Nephron (organoid): ENCODE results near the gene GAS5.
"Not testable (repeated sequence)": the region's sequence is repeated elsewhere in the genome, so short reads cannot be mapped to it uniquely, and the experiment has no call there.

Experiments
- H3K27ac Mint-ChIP-seq, 3 experiments: 2 replicates each; pipeline ENCODE4 v1.8.0; 2020; ENCODE audit warnings: mixed read lengths in 3 of 3, mild to moderate bottlenecking in 2 of 3, moderate library complexity in 1 of 3
- H3K27me3 Mint-ChIP-seq: 2 replicates; pipeline ENCODE4 v1.8.0; 2021; ENCODE audit warnings: low read depth, mild to moderate bottlenecking, moderate library complexity, mixed read lengths
- H3K36me3 Mint-ChIP-seq: 2 replicates; pipeline ENCODE4 v1.8.0; 2020; ENCODE audit warnings: low read depth, mixed read lengths
- H3K4me1 Mint-ChIP-seq: 2 replicates; pipeline ENCODE4 v1.8.0; 2020; ENCODE audit warnings: mixed read lengths
- H3K4me3 Mint-ChIP-seq, 3 experiments: 2 replicates each; pipeline ENCODE4 v1.8.0; 2020; ENCODE audit warnings: mild to moderate bottlenecking in 3 of 3, mixed read lengths in 3 of 3, moderate library complexity in 2 of 3
- H3K9me3 Mint-ChIP-seq: 2 replicates; pipeline ENCODE4 v1.8.0; 2020; ENCODE audit warnings: mixed read lengths
- TF ChIP-seq, protein P1 (sequence below), 3 experiments: fragments of 200-600 bp; sonication (generic); IDR thresholded peaks; one replicate each; pipeline ENCODE4 v1.5.0; 2021; ENCODE audit warnings: antibody characterized with exemption in 3 of 3; ENCODE audit not compliant: unreplicated experiment in 3 of 3

Gene GAS5

DNA sequence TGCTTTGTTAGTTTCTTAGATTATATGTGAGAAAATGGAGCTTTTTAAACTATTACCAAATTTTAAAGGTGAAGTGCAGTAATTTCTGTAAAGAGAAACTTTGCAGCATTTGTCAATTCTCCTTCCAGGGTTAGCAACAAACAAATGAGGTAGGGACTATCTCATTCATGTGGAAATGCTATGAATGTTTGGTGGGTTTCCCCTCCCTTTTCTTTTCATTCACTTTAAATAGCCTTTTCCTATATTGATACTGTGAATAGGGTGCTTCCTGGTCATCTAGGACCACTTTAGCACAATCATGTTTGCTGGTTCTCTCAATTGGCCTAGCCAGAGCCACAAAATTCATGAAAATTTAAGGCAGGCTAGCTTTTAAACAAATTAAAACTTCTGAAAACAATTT is 21.0 kb upstream of the GAS5 start:
- H3K36me3 Mint-ChIP-seq = peaks cover 40% of the 10 kb centered on the region
- H3K27ac Mint-ChIP-seq = no peak overlapping the region

DNA sequence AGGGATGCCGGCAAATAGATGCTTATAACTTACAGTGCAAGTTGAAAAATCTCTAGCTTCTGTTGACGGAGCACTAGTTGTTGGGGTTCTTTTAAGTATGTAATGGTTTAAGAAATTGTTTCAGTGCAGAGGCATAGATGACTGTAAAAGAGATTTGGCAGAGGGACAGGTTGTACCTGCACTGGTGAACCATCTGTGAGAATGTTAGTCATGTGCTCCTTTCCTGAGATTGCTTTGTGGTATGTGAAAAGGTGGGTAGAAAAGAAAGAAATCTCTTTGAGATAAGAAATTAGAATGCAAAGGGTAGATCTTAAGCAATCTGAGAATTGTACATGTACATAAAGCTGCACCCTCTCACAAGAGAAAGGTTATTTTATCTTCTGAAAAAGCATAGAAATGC is 19.8 kb upstream of the GAS5 start:
- Mint-ChIP-seq H3K27me3 (no peaks in the 10 kb centered on the region), H3K9me3 (no peaks in the 10 kb centered on the region), H3K27ac (no peak overlapping the region), H3K36me3 (peaks cover 37% of the 10 kb centered on the region), H3K4me3 (no peak overlapping the region), H3K4me1 (no peaks in the 10 kb centered on the region)
- TF ChIP-seq, protein P1, sequence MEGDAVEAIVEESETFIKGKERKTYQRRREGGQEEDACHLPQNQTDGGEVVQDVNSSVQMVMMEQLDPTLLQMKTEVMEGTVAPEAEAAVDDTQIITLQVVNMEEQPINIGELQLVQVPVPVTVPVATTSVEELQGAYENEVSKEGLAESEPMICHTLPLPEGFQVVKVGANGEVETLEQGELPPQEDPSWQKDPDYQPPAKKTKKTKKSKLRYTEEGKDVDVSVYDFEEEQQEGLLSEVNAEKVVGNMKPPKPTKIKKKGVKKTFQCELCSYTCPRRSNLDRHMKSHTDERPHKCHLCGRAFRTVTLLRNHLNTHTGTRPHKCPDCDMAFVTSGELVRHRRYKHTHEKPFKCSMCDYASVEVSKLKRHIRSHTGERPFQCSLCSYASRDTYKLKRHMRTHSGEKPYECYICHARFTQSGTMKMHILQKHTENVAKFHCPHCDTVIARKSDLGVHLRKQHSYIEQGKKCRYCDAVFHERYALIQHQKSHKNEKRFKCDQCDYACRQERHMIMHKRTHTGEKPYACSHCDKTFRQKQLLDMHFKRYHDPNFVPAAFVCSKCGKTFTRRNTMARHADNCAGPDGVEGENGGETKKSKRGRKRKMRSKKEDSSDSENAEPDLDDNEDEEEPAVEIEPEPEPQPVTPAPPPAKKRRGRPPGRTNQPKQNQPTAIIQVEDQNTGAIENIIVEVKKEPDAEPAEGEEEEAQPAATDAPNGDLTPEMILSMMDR (IDR thresholded peaks at IDR 0.05; ENCODE audit: unreplicated experiment in 3 of 3) = no peak

More for the DNA sequence above, 21.0 kb upstream of the GAS5 start:
- Mint-ChIP-seq H3K4me1 (no peaks in the 10 kb centered on the region), H3K27me3 (no peaks in the 10 kb centered on the region), H3K9me3 (no peaks in the 10 kb centered on the region), H3K4me3 (no peak overlapping the region)
- TF ChIP-seq, protein P1 (IDR thresholded peaks at IDR 0.05; ENCODE audit: unreplicated experiment in 3 of 3) = no peak

DNA sequence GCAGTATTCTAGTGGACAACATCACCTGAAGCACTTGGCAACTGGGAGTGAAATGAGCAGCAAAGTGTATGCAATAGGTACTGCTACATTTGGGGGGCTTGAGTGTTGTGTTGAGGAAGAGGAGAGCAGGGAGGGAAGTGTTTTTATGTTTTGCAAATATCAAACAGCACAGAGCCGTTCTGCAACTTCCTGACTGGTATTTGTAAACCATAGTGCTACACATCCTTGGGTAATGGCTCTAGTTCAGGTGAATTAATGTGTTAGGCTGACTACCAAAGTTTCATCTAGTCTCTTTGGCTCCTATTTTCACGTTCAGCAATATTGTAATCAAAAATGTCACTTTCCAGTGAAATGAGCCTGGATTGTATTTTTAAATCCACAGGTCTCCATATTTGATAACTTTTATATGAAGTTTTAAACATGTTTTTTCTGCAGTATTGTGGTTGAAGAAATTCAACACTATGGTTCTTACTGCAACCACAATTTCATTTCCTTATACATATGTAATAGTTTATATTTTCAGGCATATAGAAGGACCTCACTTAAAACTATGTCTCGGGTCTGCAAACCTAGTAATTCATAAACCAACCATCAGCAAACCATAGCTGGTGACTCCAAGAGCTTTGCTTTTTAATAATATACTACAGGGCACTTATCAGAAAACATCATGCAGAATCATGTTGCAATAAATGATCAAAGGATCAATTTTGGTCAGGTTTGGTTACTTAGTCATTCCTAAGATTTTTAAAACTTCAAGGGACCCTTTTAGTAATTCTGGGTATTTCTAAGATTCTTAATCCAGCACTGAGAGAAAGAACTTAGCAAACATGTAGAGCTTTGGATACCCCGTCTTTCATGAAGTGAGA is 19.2 kb upstream of the GAS5 start:
- Mint-ChIP-seq H3K27ac (no peak overlapping the region), H3K9me3 (no peaks in the 10 kb centered on the region), H3K4me1 (no peaks in the 10 kb centered on the region), H3K4me3 (no peak overlapping the region), H3K27me3 (no peaks in the 10 kb centered on the region), H3K36me3 (peaks cover 33% of the 10 kb centered on the region)
- TF ChIP-seq, protein P1 (IDR thresholded peaks at IDR 0.05; ENCODE audit: unreplicated experiment in 3 of 3) = no peak

DNA sequence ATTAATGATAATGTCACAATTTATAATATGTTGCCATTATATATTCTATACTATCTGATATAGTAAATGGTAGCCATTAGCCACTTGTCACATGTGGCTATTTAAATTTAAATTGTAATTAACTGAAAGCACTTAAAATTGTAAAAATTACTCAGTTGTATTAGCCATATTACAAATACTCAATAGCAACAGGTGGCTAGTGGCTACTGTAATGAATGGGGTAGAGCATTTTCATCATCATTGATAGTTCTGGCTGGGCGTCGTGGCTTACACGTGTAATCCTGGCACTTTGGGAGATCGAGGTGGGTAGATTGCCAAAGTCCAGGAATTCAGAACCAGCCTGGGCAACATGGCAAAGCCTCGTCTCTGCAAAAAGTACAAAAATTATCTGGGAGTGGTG is 16.9 kb upstream of the GAS5 start:
- Mint-ChIP-seq H3K4me1 (no peaks in the 10 kb centered on the region), H3K9me3 (no peaks in the 10 kb centered on the region), H3K27ac (no peak overlapping the region), H3K4me3 (no peak overlapping the region), H3K27me3 (no peaks in the 10 kb centered on the region), H3K36me3 (peaks cover 46% of the 10 kb centered on the region)
- TF ChIP-seq, protein P1 (IDR thresholded peaks at IDR 0.05; ENCODE audit: unreplicated experiment in 3 of 3) = no peak

DNA sequence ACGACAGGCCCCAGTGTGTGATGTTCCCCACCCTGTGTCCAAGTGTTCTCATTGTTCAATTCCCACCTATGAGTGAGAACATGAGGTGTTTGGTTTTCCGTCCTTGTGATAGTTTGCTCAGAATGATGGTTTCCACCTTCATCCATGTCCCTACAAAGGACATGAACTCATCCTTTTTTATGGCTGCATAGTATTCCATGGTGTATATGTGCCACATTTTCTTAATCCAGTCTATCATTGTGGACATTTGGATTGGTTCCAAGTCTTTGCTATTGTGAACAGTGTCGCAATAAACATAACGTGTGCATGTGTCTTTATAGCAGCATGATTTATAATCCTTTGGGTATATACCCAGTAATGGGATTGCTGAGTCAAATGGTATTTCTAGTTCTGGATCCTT is 13.3 kb upstream of the GAS5 start:
- H3K36me3 Mint-ChIP-seq = peaks cover 51% of the 10 kb centered on the region
- not testable (repeated sequence) for H3K4me3 Mint-ChIP-seq, H3K4me1 Mint-ChIP-seq, H3K27me3 Mint-ChIP-seq, H3K27ac Mint-ChIP-seq, H3K9me3 Mint-ChIP-seq

DNA sequence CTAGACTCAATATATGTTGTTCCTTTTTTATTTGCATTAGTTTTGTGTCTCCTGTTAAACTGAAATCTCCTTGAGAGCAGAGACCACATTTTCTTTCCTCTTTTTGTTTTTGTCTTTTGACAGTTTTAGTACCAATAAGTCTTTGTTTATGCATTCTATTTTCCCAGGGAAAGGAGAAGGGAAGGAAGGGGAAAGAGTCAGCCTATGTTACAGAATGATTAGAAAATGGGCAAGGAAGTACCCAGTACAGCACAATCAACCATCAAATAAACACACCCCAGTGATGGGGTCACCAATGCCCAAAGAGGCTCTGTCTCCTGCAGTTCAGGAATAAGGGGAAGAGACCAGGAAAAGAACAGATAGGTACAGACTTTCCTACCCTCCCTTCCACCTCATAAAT is 10.5 kb upstream of the GAS5 start:
- H3K9me3 Mint-ChIP-seq = no peaks in the 10 kb centered on the region
- H3K4me1 Mint-ChIP-seq = peaks cover 3% of the 10 kb centered on the region
- TF ChIP-seq, protein P1 (IDR thresholded peaks at IDR 0.05; ENCODE audit: unreplicated experiment in 3 of 3) = no peak
- no peak overlapping the region for H3K4me3 Mint-ChIP-seq
- no peaks in the 10 kb centered on the region for H3K27me3 Mint-ChIP-seq
- peaks cover 58% of the 10 kb centered on the region for H3K36me3 Mint-ChIP-seq
- H3K27ac Mint-ChIP-seq = no peak overlapping the region
